HG02678 (cell line): Measurements from ENCODE around the gene REST.
A peak's percentile ranks its signal among the peaks of the same experiment; 100 is the strongest.

Experiments
- ATAC-seq: cut with Tn5 transposase; IDR thresholded peaks from one replicate; pipeline ENCODE4 v1.9.1; 2021; ENCODE audit warnings: mild to moderate bottlenecking, moderate library complexity; ENCODE audit not compliant: unreplicated experiment

The REST gene

DNA sequence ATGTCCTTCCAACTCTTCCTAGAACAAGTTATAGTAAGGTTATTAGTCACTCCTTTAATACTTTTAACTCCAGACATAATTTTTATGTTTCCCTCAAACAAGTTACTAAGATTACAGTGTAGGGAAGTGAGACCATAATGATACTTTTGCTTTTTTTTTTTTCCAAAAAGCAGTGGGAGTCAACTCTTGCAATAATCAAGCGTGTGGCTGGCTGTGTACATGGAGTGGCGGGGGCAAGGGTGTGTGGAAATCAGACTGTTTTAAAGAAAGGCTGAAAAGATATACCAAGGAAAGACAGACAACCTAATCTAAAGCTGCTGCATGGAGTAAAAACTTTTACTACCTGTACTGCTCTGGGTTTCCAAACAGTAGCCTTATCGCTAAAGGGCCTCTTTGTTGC is 65.6 kb downstream of the REST start:
- no peak for ATAC-seq

DNA sequence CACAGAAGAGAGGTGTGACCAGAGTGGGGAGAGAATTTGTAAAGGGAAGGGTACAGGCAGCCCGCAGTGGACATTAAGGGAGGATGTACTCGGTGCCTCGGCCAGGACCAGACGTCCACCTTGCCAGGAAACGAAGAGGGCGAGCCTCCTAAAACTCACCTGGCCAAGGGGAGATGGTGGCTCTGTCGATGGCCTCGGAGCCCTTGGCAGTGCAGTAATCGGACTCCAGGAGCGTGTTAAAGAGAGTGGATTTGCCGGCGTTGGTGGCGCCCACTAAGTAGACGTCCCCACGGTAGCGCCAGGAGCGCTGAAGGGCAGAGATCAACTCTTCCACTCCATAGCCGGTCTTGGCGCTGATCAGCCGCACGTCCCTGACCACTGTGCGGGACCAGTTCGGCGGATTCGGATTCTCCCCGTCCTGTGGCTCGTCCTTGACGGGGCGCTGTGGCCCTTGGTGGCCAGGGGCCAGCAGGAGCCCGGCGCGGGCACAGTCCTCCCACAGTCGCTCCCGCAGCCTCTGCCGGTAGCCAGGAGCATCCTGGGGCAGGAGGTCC is 68.7 kb downstream of the REST start:
- ATAC-seq, result no peak

DNA sequence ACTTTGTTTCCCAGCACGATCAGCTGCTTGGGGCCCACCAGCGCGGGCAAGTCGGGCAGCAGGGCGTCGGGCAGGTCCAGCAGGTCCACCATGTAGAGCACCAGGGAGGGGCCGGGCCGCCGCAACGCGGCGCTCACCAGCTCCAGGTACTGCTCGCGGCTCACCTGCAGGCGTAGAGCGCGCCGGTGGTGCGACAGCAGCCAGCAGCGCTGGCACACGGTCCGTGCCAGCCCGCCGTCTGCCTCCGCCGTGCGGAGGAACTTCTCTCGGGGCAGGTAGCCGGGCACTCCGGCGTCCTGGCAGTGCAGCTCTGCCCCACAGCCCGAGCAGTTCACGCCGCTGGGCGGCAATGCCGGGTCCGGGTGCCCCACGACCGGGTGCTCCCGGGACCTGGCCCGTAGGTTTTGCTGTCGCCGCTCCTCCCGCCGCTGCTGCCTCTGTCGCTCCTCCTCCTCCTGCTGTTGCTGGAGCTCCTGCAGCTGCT is 69.2 kb downstream of the REST start:
- ATAC-seq, result peak; percentile 25

DNA sequence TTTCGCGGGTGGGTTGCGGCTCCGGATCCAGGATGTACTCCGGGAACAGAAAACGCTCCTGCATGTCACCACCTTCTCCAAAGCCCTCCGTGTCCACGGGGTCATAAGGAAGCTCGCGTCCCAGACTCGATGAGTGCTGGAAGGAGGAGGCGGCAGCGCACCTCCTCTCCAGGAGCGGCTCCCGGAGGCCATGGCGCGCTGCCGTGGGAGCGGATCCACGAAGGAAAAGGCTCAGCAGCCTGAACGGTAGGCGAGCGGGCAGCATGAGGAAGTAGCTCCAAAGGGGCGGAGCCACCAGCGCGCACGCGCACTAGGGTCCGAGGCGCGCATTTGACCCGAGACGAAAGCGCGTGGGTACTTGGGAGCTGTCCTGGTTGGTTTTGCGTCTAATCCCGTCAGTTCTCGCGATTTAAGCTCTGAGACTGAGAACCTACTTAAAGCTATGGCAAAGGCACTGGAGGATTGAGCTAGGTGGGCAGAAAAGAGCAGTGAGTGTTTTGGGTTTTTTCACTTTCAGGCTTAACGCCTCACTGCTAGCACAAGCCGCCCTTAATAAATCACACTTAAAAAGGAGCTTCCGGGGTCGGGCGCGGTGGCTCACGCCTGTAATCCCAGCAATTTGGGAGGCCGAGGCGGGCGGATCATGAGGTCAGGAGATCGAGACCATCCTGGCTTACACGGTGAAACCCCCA is 69.8 kb downstream of the REST start, which contains the start of gene NOA1:
Gene NOA1, minus strand, starts transcription at position 286 of the 692 bp plus-strand sequence. Its CDS starts 21 bp downstream, at position 265.
- peak; percentile 84 for ATAC-seq

GRCh38 chr4:56978750-56979303 is 71.1 kb downstream of the REST start, which contains the start of gene POLR2B:
Gene POLR2B (plus strand): TSS chr4:56978896. CDS start chr4:56978986, 90 bp downstream.
- peak; percentile 53 for ATAC-seq

GRCh38 chr4:56979421-56980072 is 71.8 kb downstream of the REST start:
- ATAC-seq, result no peak

DNA sequence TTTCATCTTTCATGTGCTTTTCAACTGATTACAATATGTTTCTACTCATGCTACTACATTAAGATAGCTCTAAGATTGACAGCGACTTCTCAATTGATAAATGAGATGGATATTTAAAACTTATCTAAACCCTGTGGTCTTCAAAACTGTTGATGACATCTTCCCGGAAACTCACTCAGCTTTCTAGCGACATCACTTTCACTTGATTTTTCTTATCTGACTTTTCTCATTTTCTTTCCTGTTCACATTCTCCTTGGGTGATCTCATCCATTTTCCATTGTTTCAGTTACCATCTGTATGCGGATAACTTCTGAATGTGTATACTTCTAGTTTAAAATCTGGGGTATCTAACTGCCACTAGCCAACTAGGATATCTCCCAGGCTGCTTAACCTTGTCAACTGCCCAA is 74.1 kb downstream of the REST start:
- ATAC-seq, result no peak

DNA sequence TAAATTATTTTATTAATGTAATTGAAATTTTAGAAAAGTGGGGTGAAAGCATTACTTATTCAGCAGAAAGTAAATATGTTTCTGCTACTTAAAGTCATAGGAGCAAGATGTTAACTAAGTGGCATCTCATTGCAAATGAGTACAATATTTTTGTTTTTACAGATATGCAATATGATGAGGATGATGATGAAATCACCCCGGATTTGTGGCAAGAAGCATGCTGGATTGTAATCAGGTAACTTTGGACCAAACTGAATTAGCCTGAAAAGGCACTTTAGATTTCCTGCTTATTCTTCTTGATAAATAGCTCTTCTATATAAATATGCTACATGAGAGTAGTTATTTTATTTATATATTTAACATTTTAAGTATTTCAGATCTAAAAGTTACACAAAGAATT is 78.5 kb downstream of the REST start:
- ATAC-seq, result no peak

DNA sequence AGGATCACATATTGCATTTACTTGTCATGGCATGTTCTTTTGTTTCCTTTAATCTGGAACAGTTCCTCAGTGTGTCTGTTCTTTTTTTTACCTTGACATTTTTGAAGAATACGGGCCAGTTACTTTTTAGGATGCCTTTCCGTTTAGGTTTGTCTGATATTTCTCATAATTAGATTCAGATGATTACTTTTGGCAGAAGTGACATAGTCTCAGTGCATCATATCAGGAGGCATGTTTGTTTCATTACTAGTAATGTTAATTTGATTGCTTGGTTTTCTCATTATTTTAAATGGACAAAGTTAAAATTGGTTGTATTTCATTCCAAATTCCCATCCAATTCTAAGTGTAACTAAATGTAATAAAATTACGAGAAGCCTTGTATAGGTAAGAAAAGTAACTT is 79.3 kb downstream of the REST start:
- no peak for ATAC-seq

DNA sequence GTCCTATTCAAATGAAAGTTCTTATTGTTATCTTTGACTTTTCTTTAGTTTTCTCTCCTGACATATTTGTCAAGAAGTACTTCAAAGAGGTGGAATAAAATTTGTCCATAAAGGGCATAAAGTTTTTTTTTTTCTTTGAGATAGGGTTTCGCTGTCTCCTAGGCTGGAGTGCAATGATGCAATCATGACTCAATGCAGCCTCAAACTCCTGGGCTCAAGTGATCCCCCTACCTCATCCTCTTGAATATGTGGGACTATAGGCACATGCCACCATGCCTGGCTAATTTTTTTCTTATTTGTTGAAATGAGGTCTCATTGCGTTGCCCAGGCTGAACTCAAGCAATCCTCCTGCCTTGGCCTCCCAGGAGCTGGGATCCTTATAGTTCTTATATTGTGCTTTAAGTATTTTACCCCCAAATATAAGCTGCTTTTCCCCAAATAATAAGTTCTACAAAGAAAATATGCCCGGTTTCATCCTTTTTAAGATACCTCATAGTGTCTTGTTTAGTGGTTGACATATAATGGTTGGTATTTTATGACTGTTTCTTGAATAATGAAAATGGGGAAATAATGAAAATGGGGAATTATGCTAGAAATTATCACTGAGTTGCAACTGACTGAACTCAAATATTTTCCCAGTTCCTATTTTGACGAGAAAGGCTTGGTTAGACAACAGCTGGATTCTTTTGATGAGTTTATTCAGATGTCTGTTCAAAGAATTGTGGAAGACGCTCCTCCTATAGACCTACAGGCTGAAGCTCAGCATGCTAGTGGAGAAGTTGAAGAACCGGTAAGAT is 82.6 kb downstream of the REST start:
- ATAC-seq, result no peak

DNA sequence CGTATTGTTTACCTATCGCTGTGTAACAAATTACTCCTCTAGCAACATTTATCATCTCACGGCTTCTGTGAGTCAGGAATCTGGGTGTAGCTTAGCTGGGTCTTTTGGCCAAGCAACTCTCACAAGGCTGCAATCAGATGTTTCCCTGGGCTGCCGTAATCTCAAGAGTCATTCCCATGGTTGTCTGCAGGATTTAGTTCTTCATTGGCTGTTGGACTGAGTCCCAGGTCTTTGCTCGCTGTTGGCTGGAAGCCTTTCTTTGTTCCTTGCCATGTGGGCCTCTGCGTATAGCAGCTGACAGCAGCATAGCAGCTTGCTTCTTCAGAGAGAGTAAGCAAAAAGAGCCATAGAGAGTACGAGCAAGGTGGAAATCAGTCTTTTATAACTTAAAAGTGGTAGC is 87.8 kb downstream of the REST start:
- no peak for ATAC-seq

DNA sequence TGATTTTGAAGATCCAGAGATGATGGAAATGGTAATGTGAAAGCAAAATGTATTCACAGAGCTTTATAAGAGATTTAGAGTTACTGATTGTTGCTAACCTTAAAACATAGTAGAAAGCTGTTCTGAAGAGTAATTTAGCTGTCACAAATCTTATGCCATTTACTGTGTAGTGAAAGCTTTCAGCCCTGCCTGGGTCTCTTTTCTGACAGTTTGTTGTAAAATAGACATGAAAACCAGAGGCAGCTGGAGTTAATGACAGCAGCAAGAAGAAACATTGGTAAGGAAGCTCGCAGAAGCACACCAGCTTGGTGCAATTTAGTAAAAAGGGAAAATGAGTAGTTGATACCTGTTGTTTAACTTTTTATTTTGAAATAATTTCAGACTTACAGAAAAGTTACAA is 92.1 kb downstream of the REST start:
- ATAC-seq, result no peak

DNA sequence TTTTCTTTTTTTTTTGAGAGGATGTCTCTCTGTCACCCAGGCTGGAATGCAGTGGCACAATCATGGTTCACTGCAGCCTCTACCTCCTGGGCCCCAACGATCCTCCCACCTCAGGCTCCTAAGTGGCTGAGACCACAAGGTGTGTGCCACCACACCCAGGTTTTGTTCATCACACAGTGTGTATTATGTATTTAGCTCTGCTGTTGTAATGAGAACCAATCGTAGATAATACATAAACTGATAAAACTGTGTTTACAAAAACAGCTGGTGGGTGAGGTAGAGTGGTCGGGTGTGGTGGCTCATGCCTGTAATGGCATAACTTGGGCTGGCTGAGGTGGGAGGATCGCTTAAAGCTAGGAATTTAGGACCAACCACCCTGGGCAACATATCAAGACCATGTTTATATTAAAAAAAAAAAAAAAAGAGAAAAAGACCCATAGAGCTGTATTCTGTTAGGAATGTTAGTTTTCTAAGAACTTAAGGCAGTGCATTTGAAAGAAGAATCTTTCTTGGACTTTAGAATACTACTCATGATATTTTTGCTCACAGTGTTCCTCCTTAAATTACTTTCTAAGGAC is 105.9 kb downstream of the REST start:
- ATAC-seq, result no peak
